ENCODE data around the gene SORCS2. TPM values are rescaled to one million over a fixed set of nuclear protein-coding genes. Genes with fewer than 3 reads are reported as not detected.

The SORCS2 gene
- total RNA-seq, 1 donor from 2014 or later, result 7.2 TPM

GRCh38 chr4:7652451-7652881 is 460.1 kb downstream of the SORCS2 start:
- ATAC-seq (no peak), DNase-seq (no peak)
- H3K27ac ChIP-seq, result no peak overlapping the region
- intact Hi-C loops (cut with DNase I), result no loop called here
- no peaks in the 10 kb centered on the region for H3K27me3 ChIP-seq
- no peaks in the 10 kb centered on the region for H3K36me3 ChIP-seq
- peaks cover 21% of the 10 kb centered on the region for H3K4me1 ChIP-seq
- TF ChIP-seq CTCF (IDR thresholded peaks at IDR 0.05), result no peak
- no peak overlapping the region for H3K4me3 ChIP-seq
- H3K9me3 ChIP-seq, result no peaks in the 10 kb centered on the region

- TF ChIP-seq CTCF (IDR thresholded peaks at IDR 0.05), result no peak
- intact Hi-C loops (cut with DNase I), result no loop called here
- no peaks in the 10 kb centered on the region for H3K36me3 ChIP-seq
- H3K4me1 ChIP-seq, result peaks cover 21% of the 10 kb centered on the region
- DNase-seq (no peak), ATAC-seq (no peak)
- H3K27me3 ChIP-seq, result no peaks in the 10 kb centered on the region
- H3K9me3 ChIP-seq, result no peaks in the 10 kb centered on the region
- H3K4me3 ChIP-seq, result no peak overlapping the region
- H3K27ac ChIP-seq, result no peak overlapping the region
Measured at GRCh38 chr4:7652906-7653305, 460.6 kb downstream of the SORCS2 start.

GRCh38 chr4:7653510-7654369 is 461.4 kb downstream of the SORCS2 start:
- peaks cover 21% of the 10 kb centered on the region for H3K4me1 ChIP-seq
- H3K36me3 ChIP-seq, result no peaks in the 10 kb centered on the region
- H3K27me3 ChIP-seq, result no peaks in the 10 kb centered on the region
- H3K27ac ChIP-seq, result no peak overlapping the region
- no peaks in the 10 kb centered on the region for H3K9me3 ChIP-seq
- no peak for TF ChIP-seq CTCF (IDR thresholded peaks at IDR 0.05)
- intact Hi-C loops (cut with DNase I), result no loop called here
- peak overlapping the region; percentile 5 for H3K4me3 ChIP-seq
- DNase-seq (no peak), ATAC-seq (peak; percentile 49)

GRCh38 chr4:7654550-7655445 is 462.5 kb downstream of the SORCS2 start:
- TF ChIP-seq CTCF (IDR thresholded peaks at IDR 0.05), result no peak
- no peak overlapping the region for H3K4me3 ChIP-seq
- no peak overlapping the region for H3K27ac ChIP-seq
- no peak for DNase-seq
- H3K36me3 ChIP-seq, result no peaks in the 10 kb centered on the region
- ATAC-seq, result no peak
- H3K9me3 ChIP-seq, result no peaks in the 10 kb centered on the region
- no peaks in the 10 kb centered on the region for H3K27me3 ChIP-seq
- H3K4me1 ChIP-seq, result peaks cover 20% of the 10 kb centered on the region
- intact Hi-C loops (cut with DNase I), result no loop called here

DNA sequence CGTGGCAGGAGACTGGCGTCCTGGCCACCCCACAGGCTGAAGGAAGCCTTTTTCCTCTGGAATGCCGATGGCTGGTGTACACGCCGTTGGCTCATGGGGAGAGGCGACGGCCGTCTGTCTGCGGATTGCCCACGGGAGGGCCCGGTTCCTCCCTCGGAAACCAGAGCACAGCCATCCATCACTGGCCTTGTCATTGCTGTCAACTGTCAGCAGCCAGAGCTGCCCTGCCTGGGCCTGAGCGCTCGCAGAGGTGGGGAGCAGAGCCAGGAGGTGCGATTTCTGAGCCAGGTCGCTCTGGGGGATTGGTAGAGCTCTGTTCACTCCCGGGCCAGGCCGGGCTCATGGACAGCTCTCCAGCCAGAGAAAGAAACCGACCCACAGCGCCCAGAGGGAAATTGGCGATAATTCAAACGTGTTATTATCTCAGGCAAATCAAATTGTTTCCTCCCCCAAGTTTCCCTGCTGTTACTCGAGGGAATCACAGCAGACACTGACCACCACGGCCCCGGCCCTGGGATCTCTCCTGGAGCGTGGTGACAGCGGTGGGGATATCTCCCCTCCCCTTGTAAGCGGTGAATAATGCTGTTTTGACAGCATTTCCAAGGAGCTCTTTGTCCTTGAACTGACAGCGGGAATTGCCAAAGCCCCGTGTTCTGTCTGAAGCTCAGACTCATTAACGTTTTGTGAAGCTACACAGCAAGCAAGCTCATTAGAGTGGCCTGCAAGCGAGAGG is 463.3 kb downstream of the SORCS2 start:
- Histone ChIP-seq H3K9me3 (no peaks in the 10 kb centered on the region), H3K27ac (no peak overlapping the region), H3K27me3 (no peaks in the 10 kb centered on the region), H3K4me3 (no peak overlapping the region), H3K36me3 (no peaks in the 10 kb centered on the region), H3K4me1 (peaks cover 14% of the 10 kb centered on the region)
- TF ChIP-seq CTCF (IDR thresholded peaks at IDR 0.05), result no peak
- intact Hi-C loops (cut with DNase I), result no loop called here
- ATAC-seq (no peak), DNase-seq (no peak)
